GM19099 (cell line): ENCODE measurements around the gene MINAR1.

ENCODE experiments used
- POLR2A ChIP-seq: IDR thresholded peaks from 3 replicates; pipeline ENCODE4 v1.6.1; 2011; ENCODE audit warnings: low read depth; ENCODE audit not compliant: insufficient read length; ENCODE audit errors: extremely low read depth

MINAR1 gene

GRCh38 chr15:79427781-79428598 is 4.1 kb upstream of the MINAR1 start:
- no peak for TF ChIP-seq POLR2A

GRCh38 chr15:79430901-79431635 is 1.1 kb upstream of the MINAR1 start:
- TF ChIP-seq POLR2A = no peak

GRCh38 chr15:79432345-79433275 is 474 bp downstream of the MINAR1 start:
- TF ChIP-seq POLR2A = no peak

- TF ChIP-seq POLR2A = no peak
Observed at GRCh38 chr15:79433276-79433990, 1.3 kb downstream of the MINAR1 start.

GRCh38 chr15:79434361-79434760 is 2.2 kb downstream of the MINAR1 start:
- TF ChIP-seq POLR2A = no peak

- no peak for TF ChIP-seq POLR2A
Observed at GRCh38 chr15:79436037-79436780, 4.1 kb downstream of the MINAR1 start.

GRCh38 chr15:79437275-79438000 is 5.3 kb downstream of the MINAR1 start:
- no peak for TF ChIP-seq POLR2A

GRCh38 chr15:79439236-79439635 is 7.1 kb downstream of the MINAR1 start:
- no peak for TF ChIP-seq POLR2A

GRCh38 chr15:79440355-79440908 is 8.3 kb downstream of the MINAR1 start:
- TF ChIP-seq POLR2A = no peak

- no peak for TF ChIP-seq POLR2A
Observed at GRCh38 chr15:79442911-79443310, 10.8 kb downstream of the MINAR1 start.

GRCh38 chr15:79447060-79447459 is 14.9 kb downstream of the MINAR1 start:
- no peak for TF ChIP-seq POLR2A

GRCh38 chr15:79450648-79451047 is 18.5 kb downstream of the MINAR1 start:
- TF ChIP-seq POLR2A = no peak
